NB4 (cell line): Measurements from ENCODE around the gene MTR.

Experiments
- CTCF ChIP-seq: IDR thresholded peaks from one replicate; pipeline ENCODE4 v1.5.1; 2012; ENCODE audit warnings: low read depth, low read length
- MAX ChIP-seq: IDR thresholded peaks from 2 replicates; pipeline ENCODE4 v1.6.1; 2011; ENCODE audit warnings: low read depth, low read length
- POLR2A ChIP-seq: IDR thresholded peaks from 2 replicates; pipeline ENCODE4 v1.6.1; 2011; ENCODE audit warnings: mild to moderate bottlenecking; ENCODE audit not compliant: insufficient read length; ENCODE audit errors: extremely low read depth

- TF ChIP-seq CTCF: no peak
- TF ChIP-seq POLR2A: no peak
- no peak for TF ChIP-seq MAX
Observed at GRCh38 chr1:236812334-236813030, 17.4 kb downstream of the MTR start.
